Measurements from ENCODE around the gene KIF7.
"Not testable (repeated sequence)": the region's sequence is repeated elsewhere in the genome, so short reads cannot be mapped to it uniquely, and the experiment has no call there.

KIF7 gene, protein sequence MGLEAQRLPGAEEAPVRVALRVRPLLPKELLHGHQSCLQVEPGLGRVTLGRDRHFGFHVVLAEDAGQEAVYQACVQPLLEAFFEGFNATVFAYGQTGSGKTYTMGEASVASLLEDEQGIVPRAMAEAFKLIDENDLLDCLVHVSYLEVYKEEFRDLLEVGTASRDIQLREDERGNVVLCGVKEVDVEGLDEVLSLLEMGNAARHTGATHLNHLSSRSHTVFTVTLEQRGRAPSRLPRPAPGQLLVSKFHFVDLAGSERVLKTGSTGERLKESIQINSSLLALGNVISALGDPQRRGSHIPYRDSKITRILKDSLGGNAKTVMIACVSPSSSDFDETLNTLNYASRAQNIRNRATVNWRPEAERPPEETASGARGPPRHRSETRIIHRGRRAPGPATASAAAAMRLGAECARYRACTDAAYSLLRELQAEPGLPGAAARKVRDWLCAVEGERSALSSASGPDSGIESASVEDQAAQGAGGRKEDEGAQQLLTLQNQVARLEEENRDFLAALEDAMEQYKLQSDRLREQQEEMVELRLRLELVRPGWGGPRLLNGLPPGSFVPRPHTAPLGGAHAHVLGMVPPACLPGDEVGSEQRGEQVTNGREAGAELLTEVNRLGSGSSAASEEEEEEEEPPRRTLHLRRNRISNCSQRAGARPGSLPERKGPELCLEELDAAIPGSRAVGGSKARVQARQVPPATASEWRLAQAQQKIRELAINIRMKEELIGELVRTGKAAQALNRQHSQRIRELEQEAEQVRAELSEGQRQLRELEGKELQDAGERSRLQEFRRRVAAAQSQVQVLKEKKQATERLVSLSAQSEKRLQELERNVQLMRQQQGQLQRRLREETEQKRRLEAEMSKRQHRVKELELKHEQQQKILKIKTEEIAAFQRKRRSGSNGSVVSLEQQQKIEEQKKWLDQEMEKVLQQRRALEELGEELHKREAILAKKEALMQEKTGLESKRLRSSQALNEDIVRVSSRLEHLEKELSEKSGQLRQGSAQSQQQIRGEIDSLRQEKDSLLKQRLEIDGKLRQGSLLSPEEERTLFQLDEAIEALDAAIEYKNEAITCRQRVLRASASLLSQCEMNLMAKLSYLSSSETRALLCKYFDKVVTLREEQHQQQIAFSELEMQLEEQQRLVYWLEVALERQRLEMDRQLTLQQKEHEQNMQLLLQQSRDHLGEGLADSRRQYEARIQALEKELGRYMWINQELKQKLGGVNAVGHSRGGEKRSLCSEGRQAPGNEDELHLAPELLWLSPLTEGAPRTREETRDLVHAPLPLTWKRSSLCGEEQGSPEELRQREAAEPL (N-terminal part only)

GRCh38 chr15:89654847-89655805 is at the start of gene KIF7:
TSS of gene KIF7 (minus strand) at chr15:89655467. CDS start at chr15:89652930, 2,537 bp downstream.
- no peak for DNase-seq

DNA sequence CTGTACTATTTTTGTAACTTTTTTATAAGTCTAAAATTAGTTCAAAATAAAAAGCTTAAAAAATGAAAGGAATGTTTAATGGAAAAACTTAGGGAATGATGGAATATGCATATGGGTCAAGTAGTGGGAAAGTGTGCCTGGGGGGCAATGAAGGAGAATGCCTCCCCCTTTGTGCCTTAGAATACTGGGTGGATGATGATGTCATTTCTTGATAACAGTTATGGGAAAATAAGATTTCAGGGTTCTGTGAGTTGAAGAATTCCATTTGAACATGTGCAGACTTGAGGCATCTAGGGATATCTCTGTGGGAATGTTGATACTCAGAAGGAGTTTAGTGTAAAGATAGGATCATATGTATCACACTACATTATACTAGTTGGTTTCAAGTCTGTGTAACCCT is 49.1 kb upstream of the KIF7 start:
- DNase-seq: no peak

DNA sequence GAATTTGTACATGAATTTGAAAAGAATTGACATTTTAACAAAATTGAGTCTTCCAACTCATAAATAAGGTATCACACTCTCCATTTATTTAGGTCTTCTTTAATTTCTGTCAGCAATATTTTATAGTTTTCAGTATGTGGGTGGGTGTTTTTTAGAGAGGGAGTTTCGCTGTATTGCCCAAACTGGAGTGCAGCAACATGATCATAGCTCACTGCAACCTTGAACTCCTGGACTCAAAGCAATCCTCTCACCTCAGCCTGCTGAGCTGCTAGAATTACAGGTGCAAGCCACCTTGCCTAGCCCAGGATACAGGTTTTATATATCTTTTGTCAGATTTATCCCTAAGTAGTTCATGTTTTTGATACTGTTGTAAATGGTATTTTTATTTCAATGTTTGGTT is 39.9 kb upstream of the KIF7 start:
- DNase-seq: no peak

DNA sequence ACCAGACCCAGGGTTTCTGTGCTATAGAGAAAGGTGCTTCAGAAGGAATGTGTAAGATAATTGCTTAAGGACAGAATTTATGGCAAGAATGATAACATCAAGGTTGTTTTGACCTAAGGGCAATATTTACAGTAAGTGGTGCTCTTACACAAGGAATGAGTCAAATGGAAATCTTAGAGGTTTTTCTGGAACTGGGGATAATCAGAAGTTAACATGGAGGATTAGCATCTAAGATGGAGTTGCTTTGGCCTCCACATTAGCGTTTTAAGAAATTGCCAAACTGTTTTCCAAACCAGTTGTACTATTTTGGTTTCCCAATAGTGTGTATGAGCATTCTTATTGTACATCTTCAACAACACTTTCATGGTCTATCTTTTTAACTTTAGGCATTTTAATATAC is 38.4 kb upstream of the KIF7 start:
- DNase-seq: no peak

DNA sequence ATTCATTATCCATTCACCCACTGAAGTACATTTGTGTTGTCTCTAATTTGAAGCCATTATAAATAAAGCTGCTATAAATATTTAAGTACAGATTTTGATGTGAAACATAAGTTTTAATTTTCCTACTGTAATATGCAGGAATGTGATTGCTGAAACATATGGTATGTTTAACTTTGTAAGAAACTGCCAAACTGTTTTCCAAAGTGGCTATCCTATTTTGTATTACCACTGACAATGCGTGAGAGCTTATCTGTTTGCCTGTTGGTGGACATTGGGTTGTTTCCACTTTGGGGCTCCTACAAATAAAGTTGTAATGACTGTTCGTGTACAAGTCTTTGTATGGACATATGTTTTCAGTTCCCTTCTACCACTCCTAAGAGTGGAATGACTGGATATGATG is 37.8 kb upstream of the KIF7 start:
- no peak for DNase-seq

- DNase-seq: peak; percentile 34
Measured at GRCh38 chr15:89690276-89691218, 35.3 kb upstream of the KIF7 start, which contains the start of the genes PEX11A and WDR93. TSS of gene PEX11A (minus strand) at chr15:89690754. CDS start at chr15:89690632, 122 bp downstream. TSS of gene WDR93 (plus strand) at chr15:89690811. CDS start at chr15:89701747, 10,936 bp downstream.

- not testable (repeated sequence) for DNase-seq
Measured at GRCh38 chr15:89689930-89690275, 34.6 kb upstream of the KIF7 start.

DNA sequence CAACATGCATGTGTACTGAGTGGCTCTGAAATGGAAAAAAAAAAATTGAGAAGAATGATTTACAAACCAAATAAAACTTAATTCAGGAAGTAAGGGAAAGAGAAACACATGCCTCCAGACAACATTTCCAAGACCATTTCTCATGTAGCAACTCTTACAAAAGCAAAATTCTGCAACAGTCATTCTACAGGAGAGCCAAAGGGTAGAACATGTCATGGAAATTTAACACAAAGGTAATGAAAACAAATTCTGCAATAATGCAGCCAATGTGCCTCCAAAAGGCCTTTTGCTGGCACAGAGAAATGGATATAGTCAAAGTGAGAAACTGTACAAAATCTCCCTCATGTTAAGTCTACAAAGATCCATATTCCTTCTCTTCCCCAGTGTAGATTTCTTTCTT is 31.3 kb upstream of the KIF7 start:
- no peak for DNase-seq

DNA sequence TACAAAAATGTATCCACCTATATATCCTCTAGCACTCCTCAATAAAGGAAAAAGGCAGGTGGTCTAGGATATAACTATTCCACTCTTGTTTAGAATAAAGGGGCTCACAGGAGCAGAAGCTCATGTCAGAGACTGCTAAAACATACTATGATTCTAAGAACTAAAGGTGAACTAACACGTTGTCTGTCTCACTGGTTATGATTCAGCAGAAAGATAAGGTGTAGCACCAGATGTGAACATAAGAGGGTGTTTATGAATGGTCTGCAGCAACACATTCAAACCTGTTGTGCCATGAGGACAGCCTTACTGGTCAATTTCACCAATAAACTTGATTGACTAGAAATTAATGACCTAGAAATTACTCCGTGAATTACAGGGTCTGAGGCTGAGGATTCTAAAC is 30.7 kb upstream of the KIF7 start:
- no peak for DNase-seq

DNA sequence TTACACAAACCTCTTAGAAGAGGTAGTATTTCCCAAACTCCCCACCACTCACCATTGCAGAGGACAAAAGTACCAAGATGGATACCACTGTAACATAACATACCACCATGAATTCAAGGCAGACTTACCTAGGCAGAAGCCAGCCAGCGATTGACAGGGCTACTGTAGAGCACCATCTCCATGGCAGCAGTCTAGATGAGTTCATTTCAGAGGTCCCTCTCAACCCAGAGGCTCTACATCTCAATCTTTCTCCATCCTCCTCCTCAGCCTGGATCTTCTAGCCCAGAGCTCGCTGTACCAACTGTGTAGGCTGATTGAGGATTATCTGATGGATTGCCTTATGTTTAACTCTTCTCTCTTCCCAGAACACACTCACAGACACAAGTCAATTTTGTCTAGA is 25.9 kb upstream of the KIF7 start:
- DNase-seq: no peak

GRCh38 chr15:89680282-89680873 is 25.1 kb upstream of the KIF7 start:
- no peak for DNase-seq

GRCh38 chr15:89679212-89679611 is 23.9 kb upstream of the KIF7 start, which contains the start of gene PLIN1:
TSS of gene PLIN1 (minus strand) at chr15:89679367. CDS start at chr15:89677489, 1,878 bp downstream.
- DNase-seq: no peak

DNA sequence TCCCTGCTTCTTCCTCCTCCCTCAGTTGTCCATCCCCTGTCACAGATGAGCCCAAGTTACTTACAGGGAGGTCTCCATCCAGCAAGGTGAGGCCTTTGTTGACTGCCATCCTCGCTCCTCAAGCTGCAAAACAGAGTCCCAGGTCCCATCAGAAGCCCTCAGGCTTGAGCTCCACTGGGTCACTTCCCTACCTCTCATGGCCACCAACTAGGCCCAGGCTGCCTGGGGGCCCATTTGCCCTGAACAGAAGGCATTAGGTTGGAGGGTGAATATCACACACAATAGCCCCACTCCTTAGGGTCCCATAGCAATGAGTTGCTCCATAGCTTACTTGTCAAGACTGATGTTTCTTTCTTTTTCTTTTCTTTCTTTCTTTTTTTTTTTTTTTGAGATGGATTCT is 22.1 kb upstream of the KIF7 start:
- DNase-seq: no peak

GRCh38 chr15:89675606-89676005 is 20.3 kb upstream of the KIF7 start:
- no peak for DNase-seq

GRCh38 chr15:89674526-89674925 is 19.3 kb upstream of the KIF7 start:
- DNase-seq: no peak

DNA sequence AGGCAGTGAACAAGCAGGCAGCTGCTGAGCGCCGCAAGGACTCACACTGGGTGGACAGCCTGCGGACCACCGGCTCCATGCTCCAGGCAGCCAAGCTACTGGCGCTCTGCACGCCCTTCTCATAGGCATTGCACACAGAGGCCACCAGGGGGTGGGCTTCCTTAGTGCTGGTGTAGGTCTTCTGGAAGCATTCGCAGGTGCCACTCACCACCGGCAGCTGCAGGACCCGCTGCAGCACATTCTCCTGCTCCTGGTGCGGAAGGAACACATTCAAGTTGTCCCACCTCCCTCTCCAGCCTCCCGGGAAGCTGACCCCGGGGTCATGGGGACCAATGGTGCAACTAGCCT is 17.9 kb upstream of the KIF7 start:
- DNase-seq: peak; percentile 12

GRCh38 chr15:89672221-89673164 is 17.2 kb upstream of the KIF7 start:
- DNase-seq: no peak

DNA sequence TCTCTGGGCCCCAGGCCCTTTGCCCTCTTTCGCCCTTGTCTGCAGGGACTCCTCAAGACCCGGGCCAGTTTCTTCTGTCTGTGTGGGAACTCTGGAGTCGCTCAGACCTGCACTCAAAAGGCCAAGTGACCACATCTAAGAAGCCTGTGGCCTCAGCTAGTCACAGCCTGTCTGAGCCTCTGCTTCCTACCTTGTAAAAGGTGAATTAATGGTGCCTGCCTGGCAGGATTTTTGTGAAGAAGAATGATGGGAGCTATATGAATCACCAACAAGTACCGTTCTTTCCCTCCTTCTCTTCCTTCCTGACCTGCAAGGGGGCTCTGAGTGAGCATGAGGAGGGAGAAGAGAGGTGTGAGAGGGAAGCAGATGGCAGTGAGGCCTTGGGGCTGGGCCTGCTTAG is 16.4 kb upstream of the KIF7 start:
- no peak for DNase-seq

GRCh38 chr15:89670971-89671560 is 15.8 kb upstream of the KIF7 start:
- DNase-seq: no peak
